Hematopoietic multipotent progenitor cell treated with erythropoietin and hydrocortisone succinate and interleukin-3 and kit ligand, for 8 days (in vitro differentiated cells): ENCODE results near the gene GOLGA6L2.
"Not testable (repeated sequence)": the region's sequence is repeated elsewhere in the genome, so short reads cannot be mapped to it uniquely, and the experiment has no call there.

Experiments
- DNase-seq: peaks from one replicate; pipeline ENCODE4 v3.0.0-alpha.2; 2015

The GOLGA6L2 gene

GRCh38 chr15:23422946-23423708 is 23.9 kb downstream of the GOLGA6L2 start:
- no peak for DNase-seq

- no peak for DNase-seq
Measured at GRCh38 chr15:23422099-23422945, 24.7 kb downstream of the GOLGA6L2 start.

- no peak for DNase-seq
Measured at GRCh38 chr15:23420806-23421575, 26.1 kb downstream of the GOLGA6L2 start.

- no peak for DNase-seq
Measured at GRCh38 chr15:23416349-23417276, 30.4 kb downstream of the GOLGA6L2 start.

GRCh38 chr15:23415866-23416265 is 31.2 kb downstream of the GOLGA6L2 start:
- not testable (repeated sequence) for DNase-seq

GRCh38 chr15:23415321-23415865 is 31.6 kb downstream of the GOLGA6L2 start:
- no peak for DNase-seq

GRCh38 chr15:23412881-23413600 is 34.0 kb downstream of the GOLGA6L2 start:
- DNase-seq = not testable (repeated sequence)

- no peak for DNase-seq
Measured at GRCh38 chr15:23411841-23412240, 35.2 kb downstream of the GOLGA6L2 start.

- no peak for DNase-seq
Measured at GRCh38 chr15:23403550-23403949, 43.5 kb downstream of the GOLGA6L2 start.

GRCh38 chr15:23402544-23402943 is 44.5 kb downstream of the GOLGA6L2 start:
- DNase-seq = no peak

GRCh38 chr15:23402140-23402539 is 44.9 kb downstream of the GOLGA6L2 start:
- DNase-seq = no peak

GRCh38 chr15:23401627-23402026 is 45.4 kb downstream of the GOLGA6L2 start:
- no peak for DNase-seq

GRCh38 chr15:23399207-23399606 is 47.8 kb downstream of the GOLGA6L2 start:
- not testable (repeated sequence) for DNase-seq

GRCh38 chr15:23398357-23398756 is 48.7 kb downstream of the GOLGA6L2 start:
- DNase-seq = not testable (repeated sequence)

GRCh38 chr15:23397779-23398178 is 49.3 kb downstream of the GOLGA6L2 start:
- DNase-seq = no peak

GRCh38 chr15:23395832-23396231 is 51.2 kb downstream of the GOLGA6L2 start:
- no peak for DNase-seq

- no peak for DNase-seq
Measured at GRCh38 chr15:23395030-23395692, 51.9 kb downstream of the GOLGA6L2 start.
